GM19025 (cell line): ENCODE data around the gene KRTCAP2.
A peak's percentile ranks its signal among the peaks of the same experiment; 100 is the strongest.

Experiments used
- ATAC-seq: cut with Tn5 transposase; IDR thresholded peaks from one replicate; pipeline ENCODE4 v1.9.1; 2021; ENCODE audit warnings: mild to moderate bottlenecking, low read depth, moderate library complexity; ENCODE audit not compliant: unreplicated experiment

KRTCAP2 gene

GRCh38 chr1:155184835-155185782 is 12.0 kb upstream of the KRTCAP2 start:
- ATAC-seq, result peak; percentile 85

- ATAC-seq, result no peak
Observed at GRCh38 chr1:155184351-155184811, 11.3 kb upstream of the KRTCAP2 start.

GRCh38 chr1:155183775-155184221 is 10.7 kb upstream of the KRTCAP2 start:
- no peak for ATAC-seq

- no peak for ATAC-seq
Observed at GRCh38 chr1:155182052-155182550, 9.0 kb upstream of the KRTCAP2 start.

- ATAC-seq, result no peak
Observed at GRCh38 chr1:155181371-155182051, 8.4 kb upstream of the KRTCAP2 start.

GRCh38 chr1:155179112-155180031 is 6.3 kb upstream of the KRTCAP2 start:
- no peak for ATAC-seq

GRCh38 chr1:155178441-155179111 is 5.5 kb upstream of the KRTCAP2 start:
- ATAC-seq, result no peak

GRCh38 chr1:155177918-155178281 is 4.8 kb upstream of the KRTCAP2 start:
- ATAC-seq, result no peak

- no peak for ATAC-seq
Observed at GRCh38 chr1:155177192-155177917, 4.3 kb upstream of the KRTCAP2 start.

- ATAC-seq, result no peak
Observed at GRCh38 chr1:155176544-155177071, 3.5 kb upstream of the KRTCAP2 start.

GRCh38 chr1:155175927-155176371 is 2.8 kb upstream of the KRTCAP2 start:
- ATAC-seq, result no peak

- no peak for ATAC-seq
Observed at GRCh38 chr1:155175281-155175926, 2.3 kb upstream of the KRTCAP2 start.

- no peak for ATAC-seq
Observed at GRCh38 chr1:155174324-155175280, 1.5 kb upstream of the KRTCAP2 start.

GRCh38 chr1:155173478-155174323 is 597 bp upstream of the KRTCAP2 start, which contains the start of gene TRIM46:
TSS of gene TRIM46 (plus strand) at chr1:155173849. CDS start at chr1:155173967, 118 bp downstream.
- no peak for ATAC-seq

- peak; percentile 16 for ATAC-seq
Observed at GRCh38 chr1:155171836-155172731, 1.0 kb downstream of the KRTCAP2 start.
